Hematopoietic multipotent progenitor cell treated with erythropoietin and hydrocortisone succinate and interleukin-3 and kit ligand, for 4 days (in vitro differentiated cells): Measurements from ENCODE around the gene CACNA1B.

ENCODE experiments used
- DNase-seq: peaks from one replicate; pipeline ENCODE4 v3.0.0-alpha.2; 2015

The CACNA1B gene

DNA sequence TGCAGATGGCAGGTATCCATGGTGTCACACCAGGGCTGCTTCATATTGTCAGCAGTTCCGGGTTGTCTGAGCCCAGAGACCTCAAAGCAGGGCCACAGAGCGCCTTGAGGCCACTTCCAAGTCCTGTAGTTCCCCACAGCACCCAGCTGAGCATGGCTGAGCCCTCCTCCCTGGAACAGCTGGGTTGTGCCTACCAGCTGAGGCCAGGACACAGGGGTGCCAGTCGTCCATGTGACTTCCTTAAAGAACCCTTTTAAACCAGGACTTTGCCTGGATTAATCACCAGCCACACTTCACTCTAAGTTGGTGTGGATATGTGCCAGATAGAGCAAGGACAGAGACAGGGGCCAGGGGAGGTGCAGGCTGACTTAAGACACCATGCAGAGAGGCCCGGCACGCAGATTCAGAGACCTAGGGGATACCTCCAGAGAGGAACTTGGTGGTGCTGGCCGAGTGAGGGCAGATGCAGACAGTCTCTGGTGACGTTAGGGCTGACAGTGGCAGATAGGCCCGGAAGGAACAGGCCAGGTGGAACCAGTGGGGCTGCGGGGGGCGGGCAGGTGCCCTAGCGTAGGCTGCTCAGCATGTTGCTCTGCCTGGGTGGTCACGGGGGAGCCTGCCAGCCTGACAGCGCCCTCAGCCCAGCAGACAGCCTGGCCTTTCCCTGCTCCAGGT lies 142.7 kb downstream of the CACNA1B start:
- no peak for DNase-seq

GRCh38 chr9:138020795-138021182 lies 143.2 kb downstream of the CACNA1B start:
- no peak for DNase-seq

- no peak for DNase-seq
Measured at GRCh38 chr9:138021251-138022056, 143.9 kb downstream of the CACNA1B start.

DNA sequence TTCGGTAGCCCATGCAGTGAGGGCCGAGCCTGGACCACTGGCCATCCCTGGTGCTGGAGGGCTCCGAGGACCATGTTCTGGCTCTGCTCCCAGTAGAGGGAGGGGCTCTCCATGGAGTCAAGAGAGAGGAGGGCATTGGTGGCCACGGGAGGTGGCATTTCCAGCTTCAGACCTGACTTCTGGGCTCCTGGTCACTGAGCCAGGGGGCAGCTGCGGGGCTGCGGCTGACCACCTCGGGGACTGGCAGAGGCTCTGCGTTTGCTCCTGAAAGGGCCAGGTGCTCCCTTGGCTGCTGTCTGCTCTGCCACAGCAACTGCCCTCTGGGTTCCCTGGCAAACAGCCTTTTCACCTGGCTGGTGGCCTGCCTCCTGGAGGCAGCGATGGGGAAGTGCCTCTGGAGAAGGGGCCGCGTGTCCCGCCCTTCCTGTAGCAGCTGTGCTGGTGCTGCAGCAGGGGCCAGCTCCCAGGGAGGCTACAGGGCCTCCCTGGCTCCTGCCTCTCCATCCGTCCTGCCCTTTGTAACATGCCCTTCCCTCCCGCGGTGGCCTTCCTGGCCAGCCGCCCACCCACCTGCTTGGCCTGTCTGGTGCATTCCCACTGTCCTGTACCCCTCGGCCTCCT lies 144.6 kb downstream of the CACNA1B start:
- DNase-seq: peak; percentile 68

- DNase-seq: no peak
Measured at GRCh38 chr9:138022756-138023393, 145.3 kb downstream of the CACNA1B start.

DNA sequence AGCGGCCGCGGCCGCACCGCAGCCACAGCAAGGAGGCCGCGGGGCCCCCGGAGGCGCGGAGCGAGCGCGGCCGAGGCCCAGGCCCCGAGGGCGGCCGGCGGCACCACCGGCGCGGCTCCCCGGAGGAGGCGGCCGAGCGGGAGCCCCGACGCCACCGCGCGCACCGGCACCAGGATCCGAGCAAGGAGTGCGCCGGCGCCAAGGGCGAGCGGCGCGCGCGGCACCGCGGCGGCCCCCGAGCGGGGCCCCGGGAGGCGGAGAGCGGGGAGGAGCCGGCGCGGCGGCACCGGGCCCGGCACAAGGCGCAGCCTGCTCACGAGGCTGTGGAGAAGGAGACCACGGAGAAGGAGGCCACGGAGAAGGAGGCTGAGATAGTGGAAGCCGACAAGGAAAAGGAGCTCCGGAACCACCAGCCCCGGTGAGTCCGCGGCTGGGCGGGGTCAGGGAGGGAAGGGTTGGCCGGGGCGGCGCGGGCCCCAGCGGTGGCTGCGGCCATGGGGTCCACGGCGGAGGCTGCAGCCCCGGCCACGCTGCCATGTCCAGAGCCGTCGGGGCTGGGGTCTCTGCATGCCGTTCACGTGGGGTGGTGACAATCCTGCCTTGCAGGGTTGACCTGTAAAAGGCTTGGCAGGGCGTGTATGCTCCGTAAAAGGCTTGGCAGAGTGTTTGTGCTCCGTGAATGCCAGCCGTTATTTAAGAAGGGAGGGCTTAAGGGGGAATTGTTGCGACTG lies 146.0 kb downstream of the CACNA1B start:
- no peak for DNase-seq

GRCh38 chr9:138024131-138024530 lies 146.5 kb downstream of the CACNA1B start:
- no peak for DNase-seq

- no peak for DNase-seq
Measured at GRCh38 chr9:138024831-138025291, 147.3 kb downstream of the CACNA1B start.

DNA sequence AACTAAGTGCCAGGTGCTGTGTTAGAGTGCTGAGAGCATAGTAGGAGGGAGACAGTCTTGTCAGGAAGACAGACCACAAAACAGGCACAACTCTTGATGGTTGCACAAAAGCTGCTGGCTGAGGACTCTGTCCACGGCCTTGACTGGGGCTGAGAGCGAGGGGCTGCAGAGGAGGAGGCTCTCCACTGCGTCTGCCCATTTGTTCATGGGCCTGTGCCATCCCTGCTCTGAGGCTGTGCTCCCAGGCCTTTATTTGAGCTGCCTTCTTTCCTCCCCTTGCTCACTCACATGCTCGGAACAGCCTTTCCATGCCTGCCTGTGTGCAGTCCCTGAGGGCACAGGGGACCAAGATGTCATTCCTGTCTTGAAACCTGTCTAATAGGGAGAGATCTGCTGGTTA lies 147.8 kb downstream of the CACNA1B start:
- DNase-seq: no peak

DNA sequence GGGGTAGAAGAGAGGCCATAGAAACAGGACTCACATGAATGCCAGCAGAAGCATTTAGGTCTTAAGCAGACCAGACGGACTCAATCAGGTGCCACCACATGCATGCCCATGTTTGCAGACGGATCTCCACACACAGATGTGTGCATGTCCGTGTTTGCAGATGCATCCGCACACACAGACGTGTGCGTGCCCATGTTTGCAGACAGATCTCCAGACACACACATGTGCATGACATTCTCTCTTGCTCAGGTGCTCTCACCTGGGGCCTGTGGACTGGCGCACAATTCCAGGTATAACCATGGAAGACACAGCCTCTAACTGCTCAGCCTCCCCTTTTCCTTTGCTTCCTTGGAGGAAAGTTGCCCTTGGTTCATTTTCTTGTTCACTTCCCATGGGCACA lies 148.3 kb downstream of the CACNA1B start:
- no peak for DNase-seq

- no peak for DNase-seq
Measured at GRCh38 chr9:138028596-138028995, 151.0 kb downstream of the CACNA1B start.

- no peak for DNase-seq
Measured at GRCh38 chr9:138031186-138031585, 153.6 kb downstream of the CACNA1B start.

DNA sequence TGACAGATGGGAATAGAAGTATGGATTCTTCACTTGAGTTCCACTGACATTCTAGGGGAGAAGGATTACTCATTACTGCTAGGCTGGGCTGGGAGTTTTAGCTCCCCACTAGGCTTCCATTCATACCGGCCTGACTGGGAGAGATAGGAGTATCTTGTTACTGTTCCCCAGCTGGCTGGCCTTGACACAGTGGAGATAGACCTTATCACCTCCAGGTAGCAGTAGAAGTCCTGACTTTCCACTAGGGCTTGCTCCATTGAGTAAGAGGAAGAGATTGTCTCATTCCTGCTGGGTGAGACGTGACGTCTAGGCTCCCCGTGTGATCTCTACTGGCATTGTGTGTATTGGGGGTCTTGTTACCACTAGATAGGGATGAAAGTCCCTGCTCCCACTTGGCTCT lies 156.4 kb downstream of the CACNA1B start:
- no peak for DNase-seq

DNA sequence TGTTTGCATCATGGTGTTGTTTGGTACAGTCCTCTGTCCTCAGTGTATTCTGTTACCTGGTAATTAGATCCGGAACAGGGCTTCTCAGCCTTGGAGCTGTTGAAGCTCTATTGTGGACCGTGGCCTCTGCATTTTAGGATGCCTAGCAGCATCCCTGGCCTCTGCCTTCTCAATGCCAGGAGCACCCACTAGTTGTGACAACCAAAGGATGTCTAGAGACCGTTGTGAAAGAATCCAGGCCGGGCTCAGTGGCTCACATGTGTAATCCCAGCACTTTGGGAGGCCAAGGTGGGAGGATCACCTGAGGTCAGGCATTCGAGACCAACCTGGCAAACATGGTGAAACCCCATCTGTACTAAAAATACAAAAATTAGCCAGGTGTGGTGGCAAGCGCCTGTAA lies 159.6 kb downstream of the CACNA1B start:
- DNase-seq: no peak

DNA sequence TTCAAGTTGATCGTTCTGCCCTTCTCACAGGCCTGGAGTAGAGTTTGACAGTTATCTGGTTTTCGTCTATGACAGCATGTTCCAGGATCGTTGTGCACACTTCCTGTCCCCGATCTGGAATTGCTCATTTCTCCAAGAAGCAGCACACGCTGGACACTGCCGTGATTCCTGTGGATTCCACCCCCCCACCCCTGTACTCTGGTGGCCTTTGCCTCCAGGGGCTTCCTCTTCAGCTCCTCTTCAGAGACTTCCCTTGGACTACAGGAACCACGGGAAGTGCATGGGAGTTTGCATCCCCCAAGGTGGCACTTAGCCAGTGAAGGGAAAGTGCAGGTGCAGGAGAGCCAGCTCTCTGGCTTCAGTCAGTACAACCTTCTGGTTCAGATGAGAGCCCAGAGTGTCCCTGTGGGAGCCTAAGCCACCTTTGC lies 160.7 kb downstream of the CACNA1B start:
- no peak for DNase-seq

GRCh38 chr9:138040446-138041430 lies 163.2 kb downstream of the CACNA1B start:
- no peak for DNase-seq

DNA sequence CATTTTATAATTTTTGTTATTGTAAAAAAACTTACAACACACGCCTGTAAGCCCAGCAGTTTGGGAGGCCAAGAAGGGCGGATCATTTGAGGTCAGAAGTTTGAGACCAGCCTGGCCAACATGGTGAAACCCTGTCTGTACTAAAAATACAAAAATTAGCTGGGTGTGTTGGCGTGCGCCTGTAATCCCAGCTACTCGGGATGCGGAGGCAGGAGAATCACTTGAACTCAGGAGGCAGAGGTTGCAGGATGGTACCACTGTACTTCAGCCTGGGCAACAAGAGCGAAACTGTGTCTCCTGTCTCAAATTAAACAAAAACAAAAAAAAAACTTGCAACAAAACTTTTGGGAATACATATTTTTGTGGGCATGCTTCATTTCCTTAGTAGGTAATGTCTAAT lies 164.6 kb downstream of the CACNA1B start:
- no peak for DNase-seq

GRCh38 chr9:138042640-138043039 lies 165.1 kb downstream of the CACNA1B start:
- DNase-seq: no peak

- no peak for DNase-seq
Measured at GRCh38 chr9:138043061-138043410, 165.5 kb downstream of the CACNA1B start.

DNA sequence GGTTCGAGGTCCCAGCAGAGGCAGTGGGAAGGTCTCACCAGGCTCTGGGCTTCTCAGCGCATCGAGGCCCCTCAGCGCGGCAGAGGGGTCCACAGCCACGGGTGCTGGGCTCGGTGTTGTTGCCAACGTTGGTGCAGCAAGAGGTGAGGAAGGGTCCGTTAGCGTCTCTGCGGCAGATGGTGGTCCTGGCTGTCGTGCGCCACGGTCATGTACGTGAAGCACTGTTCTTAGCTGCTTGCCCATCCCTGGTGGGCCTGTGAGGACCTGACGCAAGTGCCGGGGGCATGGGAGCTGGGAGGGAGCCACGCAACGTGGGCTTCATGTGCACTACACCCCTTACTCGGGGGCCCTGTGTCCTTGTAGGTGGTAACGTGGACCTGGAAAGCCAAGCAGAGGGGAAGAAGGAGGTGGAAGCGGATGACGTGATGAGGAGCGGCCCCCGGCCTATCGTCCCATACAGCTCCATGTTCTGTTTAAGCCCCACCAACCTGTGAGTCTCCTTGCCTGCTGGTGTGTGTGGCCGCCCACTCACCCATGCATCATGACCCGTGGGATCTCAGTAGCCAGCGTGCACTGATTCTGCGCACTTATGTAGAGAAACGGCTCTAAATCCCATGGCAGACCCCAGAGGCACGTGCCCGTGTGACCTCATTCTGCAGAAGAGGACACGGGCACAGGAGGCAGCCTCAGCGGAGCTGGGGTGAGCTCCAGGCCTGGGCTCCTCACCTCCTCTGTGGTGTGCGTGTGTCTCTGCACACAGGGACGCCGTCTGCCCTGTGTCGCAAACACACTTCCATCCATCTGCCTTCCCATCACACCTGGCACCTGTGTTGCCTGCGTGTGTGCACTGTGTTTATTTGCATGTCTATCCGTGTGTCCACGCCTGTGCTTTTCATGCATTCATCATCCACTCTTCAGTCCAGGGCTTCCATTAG lies 166.1 kb downstream of the CACNA1B start:
- DNase-seq: no peak
